Glutamatergic neuron (in vitro differentiated cells): ENCODE results near the gene CERS4. TPM values are rescaled to one million over a fixed set of nuclear protein-coding genes. Genes with fewer than 3 reads are reported as not detected.

ENCODE experiments used
- DNase-seq: peaks from one replicate; pipeline ENCODE4 v3.0.0; 2022
- H3K27ac Mint-ChIP-seq: one replicate; pipeline ENCODE4 v1.8.0; 2020; ENCODE audit warnings: mild to moderate bottlenecking, mixed read lengths, inconsistent platforms; ENCODE audit not compliant: unreplicated experiment
- H3K27me3 Mint-ChIP-seq: one replicate; pipeline ENCODE4 v1.8.0; 2020; ENCODE audit warnings: mild to moderate bottlenecking, moderate library complexity, mixed read lengths, inconsistent platforms; ENCODE audit not compliant: unreplicated experiment
- H3K36me3 Mint-ChIP-seq: one replicate; pipeline ENCODE4 v1.8.0; 2020; ENCODE audit warnings: mild to moderate bottlenecking, mixed read lengths, inconsistent platforms; ENCODE audit not compliant: unreplicated experiment
- H3K4me1 Mint-ChIP-seq: one replicate; pipeline ENCODE4 v1.8.0; 2020; ENCODE audit warnings: mild to moderate bottlenecking, low read depth, mixed read lengths, inconsistent platforms; ENCODE audit not compliant: unreplicated experiment
- H3K4me3 Mint-ChIP-seq: one replicate; pipeline ENCODE4 v1.8.0; 2020; ENCODE audit warnings: mild to moderate bottlenecking, mixed read lengths, inconsistent platforms; ENCODE audit not compliant: unreplicated experiment
- H3K9me3 Mint-ChIP-seq: one replicate; pipeline ENCODE4 v1.8.0; 2020; ENCODE audit warnings: mild to moderate bottlenecking, moderate library complexity, mixed read lengths, inconsistent platforms; ENCODE audit not compliant: unreplicated experiment
- CTCF ChIP-seq: fragments of 200-600 bp; sonication (generic); IDR thresholded peaks from one replicate; pipeline ENCODE4 v1.5.0; 2021; ENCODE audit not compliant: partially characterized antibody, unreplicated experiment
- total RNA-seq: library from RNA; stranded (reverse); fragmentation: NEBNext Ultra II Directional; extraction: Animal tissue kit (Norgen Biotek cat#: 25700); gene quantifications from one replicate; pipeline ENCODE4 v1.2.1, GENCODE V29; 2021; ENCODE audit not compliant: unreplicated experiment

Gene CERS4
- total RNA-seq, 1 donor from 2014 or later: 27.3 TPM

- peaks cover 3% of the 10 kb centered on the region for H3K9me3 Mint-ChIP-seq
Observed at GRCh38 chr19:8255426-8256125, 46.4 kb downstream of the CERS4 start.

GRCh38 chr19:8256276-8257051, 47.3 kb downstream of the CERS4 start:
- H3K4me3 Mint-ChIP-seq: no peak overlapping the region
- no peak for TF ChIP-seq CTCF
- H3K9me3 Mint-ChIP-seq: peaks cover 3% of the 10 kb centered on the region
- no peak for DNase-seq
- H3K27me3 Mint-ChIP-seq: peaks cover 5% of the 10 kb centered on the region
- no peaks in the 10 kb centered on the region for H3K36me3 Mint-ChIP-seq
- H3K4me1 Mint-ChIP-seq: no peaks in the 10 kb centered on the region
- no peak overlapping the region for H3K27ac Mint-ChIP-seq

More at GRCh38 chr19:8255426-8256125, 46.4 kb downstream of the CERS4 start:
- no peak for TF ChIP-seq CTCF
- Mint-ChIP-seq H3K4me1 (no peaks in the 10 kb centered on the region), H3K4me3 (no peak overlapping the region), H3K27ac (no peak overlapping the region), H3K27me3 (peaks cover 5% of the 10 kb centered on the region), H3K36me3 (no peaks in the 10 kb centered on the region)
- DNase-seq: no peak

- H3K27ac Mint-ChIP-seq: no peak overlapping the region
- no peak for TF ChIP-seq CTCF
- peaks cover 3% of the 10 kb centered on the region for H3K9me3 Mint-ChIP-seq
- DNase-seq: no peak
- H3K4me3 Mint-ChIP-seq: no peak overlapping the region
- no peaks in the 10 kb centered on the region for H3K4me1 Mint-ChIP-seq
- H3K27me3 Mint-ChIP-seq: peaks cover 5% of the 10 kb centered on the region
- H3K36me3 Mint-ChIP-seq: no peaks in the 10 kb centered on the region
Observed at GRCh38 chr19:8257052-8257443, 47.9 kb downstream of the CERS4 start.

GRCh38 chr19:8259142-8259921, 50.2 kb downstream of the CERS4 start:
- Mint-ChIP-seq H3K36me3 (no peaks in the 10 kb centered on the region), H3K4me1 (no peaks in the 10 kb centered on the region), H3K27me3 (peaks cover 5% of the 10 kb centered on the region), H3K27ac (no peak overlapping the region), H3K9me3 (peaks cover 3% of the 10 kb centered on the region), H3K4me3 (no peak overlapping the region)
- DNase-seq: no peak
- no peak for TF ChIP-seq CTCF
